ENCODE results near the gene TCTA.

The TCTA gene

DNA sequence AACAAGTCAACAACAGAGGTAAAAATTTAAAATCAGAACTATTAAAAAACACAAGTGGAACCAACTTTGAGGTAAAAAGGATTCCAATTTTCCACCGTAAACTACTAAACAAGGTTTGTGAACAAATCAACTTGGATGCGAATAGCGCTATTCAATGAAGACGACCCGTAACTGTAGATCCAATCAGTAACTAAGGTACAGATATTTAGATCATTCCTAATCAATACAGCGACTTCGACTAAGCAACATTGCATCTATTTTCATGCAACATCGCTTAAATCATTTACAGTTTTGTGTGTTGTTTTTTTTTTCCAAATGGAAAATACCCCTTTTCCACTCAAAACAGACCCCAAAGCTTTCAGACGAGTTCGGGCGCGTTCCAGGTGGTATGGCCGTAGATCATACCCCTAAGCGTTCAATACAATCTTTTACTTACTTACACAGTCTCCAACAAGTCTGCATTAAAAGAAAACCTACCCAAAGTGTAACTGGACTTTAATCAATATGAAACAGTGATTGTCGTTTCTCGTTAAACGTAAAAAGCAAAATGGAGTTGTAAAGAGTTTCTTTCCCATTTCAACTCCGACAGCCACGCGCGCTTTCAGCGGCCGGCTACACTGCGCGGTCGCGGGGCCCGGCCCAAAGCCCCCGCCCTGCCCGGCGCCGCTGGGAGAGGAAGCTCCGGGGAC lies 1.2 kb upstream of the TCTA start:
- TF ChIP-seq, protein P1, sequence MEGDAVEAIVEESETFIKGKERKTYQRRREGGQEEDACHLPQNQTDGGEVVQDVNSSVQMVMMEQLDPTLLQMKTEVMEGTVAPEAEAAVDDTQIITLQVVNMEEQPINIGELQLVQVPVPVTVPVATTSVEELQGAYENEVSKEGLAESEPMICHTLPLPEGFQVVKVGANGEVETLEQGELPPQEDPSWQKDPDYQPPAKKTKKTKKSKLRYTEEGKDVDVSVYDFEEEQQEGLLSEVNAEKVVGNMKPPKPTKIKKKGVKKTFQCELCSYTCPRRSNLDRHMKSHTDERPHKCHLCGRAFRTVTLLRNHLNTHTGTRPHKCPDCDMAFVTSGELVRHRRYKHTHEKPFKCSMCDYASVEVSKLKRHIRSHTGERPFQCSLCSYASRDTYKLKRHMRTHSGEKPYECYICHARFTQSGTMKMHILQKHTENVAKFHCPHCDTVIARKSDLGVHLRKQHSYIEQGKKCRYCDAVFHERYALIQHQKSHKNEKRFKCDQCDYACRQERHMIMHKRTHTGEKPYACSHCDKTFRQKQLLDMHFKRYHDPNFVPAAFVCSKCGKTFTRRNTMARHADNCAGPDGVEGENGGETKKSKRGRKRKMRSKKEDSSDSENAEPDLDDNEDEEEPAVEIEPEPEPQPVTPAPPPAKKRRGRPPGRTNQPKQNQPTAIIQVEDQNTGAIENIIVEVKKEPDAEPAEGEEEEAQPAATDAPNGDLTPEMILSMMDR (IDR thresholded peaks at IDR 0.05; ENCODE audit: insufficient read depth, missing control alignments): no peak
- DNase-seq (ENCODE audit: insufficient read length, low spot score) (no peak), FAIRE-seq (no peak)

- FAIRE-seq: no peak
- TF ChIP-seq, protein P1 (IDR thresholded peaks at IDR 0.05; ENCODE audit: insufficient read depth, missing control alignments): no peak
- DNase-seq (ENCODE audit: insufficient read length, low spot score): no peak
Observed at GRCh38 chr3:49411535-49411967, 672 bp upstream of the TCTA start.

GRCh38 chr3:49412632-49413337 lies 562 bp downstream of the TCTA start:
- FAIRE-seq (no peak), DNase-seq (ENCODE audit: insufficient read length, low spot score) (no peak)
- TF ChIP-seq, protein P1 (IDR thresholded peaks at IDR 0.05; ENCODE audit: insufficient read depth, missing control alignments): no peak

- TF ChIP-seq, protein P1 (IDR thresholded peaks at IDR 0.05; ENCODE audit: insufficient read depth, missing control alignments): no peak
- no peak for FAIRE-seq
- DNase-seq (ENCODE audit: insufficient read length, low spot score): no peak
Observed at GRCh38 chr3:49413338-49413734, 1.1 kb downstream of the TCTA start.

DNA sequence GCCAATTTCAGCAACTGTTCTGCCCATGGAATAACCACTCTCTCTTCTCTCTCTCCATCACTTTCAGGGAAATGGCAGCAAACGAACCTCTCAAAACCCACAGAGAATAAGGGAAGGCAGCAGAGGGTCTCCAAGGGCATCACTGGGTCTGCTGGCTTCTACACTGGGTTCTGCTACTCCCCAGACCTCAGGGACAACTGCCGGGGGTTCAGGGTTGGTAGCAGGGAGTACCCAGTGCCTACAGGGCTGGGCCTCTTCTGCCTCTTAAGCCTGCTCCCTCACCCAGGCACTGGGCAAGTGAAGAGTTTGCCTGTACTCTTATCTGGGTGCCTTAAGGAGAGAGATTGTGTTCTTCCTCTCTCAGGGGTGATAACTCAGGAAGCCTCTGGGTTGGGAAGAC lies 2.5 kb downstream of the TCTA start:
- no peak for FAIRE-seq
- no peak for DNase-seq (ENCODE audit: insufficient read length, low spot score)
- TF ChIP-seq, protein P1 (IDR thresholded peaks at IDR 0.05; ENCODE audit: insufficient read depth, missing control alignments): no peak

- FAIRE-seq: no peak
- TF ChIP-seq, protein P1 (IDR thresholded peaks at IDR 0.05; ENCODE audit: insufficient read depth, missing control alignments): no peak
- DNase-seq (ENCODE audit: insufficient read length, low spot score): no peak
Observed at GRCh38 chr3:49415931-49416601, 3.8 kb downstream of the TCTA start.

Data from D721Med (cell line).